Activated CD4-positive, CD25-positive, alpha-beta regulatory T cell treated with anti-CD3 and anti-CD28 coated beads, Interleukin-2, amount 50 U/mL, for 16 hours (primary cell): ENCODE data around the gene PIM3.
"Not testable (repeated sequence)": the region's sequence is repeated elsewhere in the genome, so short reads cannot be mapped to it uniquely, and the experiment has no call there.

Source experiments
- DNase-seq: peaks from one replicate; pipeline ENCODE4 v3.0.0-alpha.2; 2020; ENCODE audit warnings: low read depth, low spot score

PIM3 gene

GRCh38 chr22:49943405-49943765 lies 17.2 kb upstream of the PIM3 start:
- DNase-seq: no peak

- no peak for DNase-seq
Observed at GRCh38 chr22:49943771-49944398, 16.7 kb upstream of the PIM3 start.

GRCh38 chr22:49944399-49944891 lies 16.1 kb upstream of the PIM3 start:
- no peak for DNase-seq

- not testable (repeated sequence) for DNase-seq
Observed at GRCh38 chr22:49945042-49945794, 15.4 kb upstream of the PIM3 start.

GRCh38 chr22:49946612-49947295 lies 13.8 kb upstream of the PIM3 start:
- no peak for DNase-seq

- no peak for DNase-seq
Observed at GRCh38 chr22:49947296-49947622, 13.3 kb upstream of the PIM3 start.

GRCh38 chr22:49948116-49948957 lies 12.2 kb upstream of the PIM3 start:
- DNase-seq: no peak

- no peak for DNase-seq
Observed at GRCh38 chr22:49948958-49949913, 11.3 kb upstream of the PIM3 start.

- DNase-seq: no peak
Observed at GRCh38 chr22:49949914-49950292, 10.7 kb upstream of the PIM3 start.

- no peak for DNase-seq
Observed at GRCh38 chr22:49950396-49950994, 10.1 kb upstream of the PIM3 start.

- no peak for DNase-seq
Observed at GRCh38 chr22:49951000-49951677, 9.4 kb upstream of the PIM3 start.

- no peak for DNase-seq
Observed at GRCh38 chr22:49951678-49951985, 8.9 kb upstream of the PIM3 start.

GRCh38 chr22:49951986-49952896 lies 8.3 kb upstream of the PIM3 start:
- no peak for DNase-seq

GRCh38 chr22:49953027-49953679 lies 7.4 kb upstream of the PIM3 start:
- no peak for DNase-seq

- DNase-seq: no peak
Observed at GRCh38 chr22:49953680-49954344, 6.8 kb upstream of the PIM3 start.

- DNase-seq: no peak
Observed at GRCh38 chr22:49954354-49954753, 6.2 kb upstream of the PIM3 start.

- no peak for DNase-seq
Observed at GRCh38 chr22:49954991-49955580, 5.5 kb upstream of the PIM3 start.
